Nephron (organoid): ENCODE results near the gene CCBE1.

ENCODE experiments used
- H3K27ac Mint-ChIP-seq, 3 experiments: 2 replicates each; pipeline ENCODE4 v1.8.0; 2020; ENCODE audit warnings: mixed read lengths in 3 of 3, mild to moderate bottlenecking in 2 of 3, moderate library complexity in 1 of 3
- H3K27me3 Mint-ChIP-seq: 2 replicates; pipeline ENCODE4 v1.8.0; 2021; ENCODE audit warnings: low read depth, mild to moderate bottlenecking, moderate library complexity, mixed read lengths
- H3K36me3 Mint-ChIP-seq: 2 replicates; pipeline ENCODE4 v1.8.0; 2020; ENCODE audit warnings: low read depth, mixed read lengths
- H3K4me1 Mint-ChIP-seq: 2 replicates; pipeline ENCODE4 v1.8.0; 2020; ENCODE audit warnings: mixed read lengths
- H3K4me3 Mint-ChIP-seq, 3 experiments: 2 replicates each; pipeline ENCODE4 v1.8.0; 2020; ENCODE audit warnings: mild to moderate bottlenecking in 3 of 3, mixed read lengths in 3 of 3, moderate library complexity in 2 of 3
- H3K9me3 Mint-ChIP-seq: 2 replicates; pipeline ENCODE4 v1.8.0; 2020; ENCODE audit warnings: mixed read lengths
- CTCF ChIP-seq, 3 experiments: fragments of 200-600 bp; sonication (generic); IDR thresholded peaks; one replicate each; pipeline ENCODE4 v1.5.0; 2021; ENCODE audit warnings: antibody characterized with exemption in 3 of 3; ENCODE audit not compliant: unreplicated experiment in 3 of 3

CCBE1 gene

GRCh38 chr18:59381949-59382348, 315.3 kb downstream of the CCBE1 start:
- Mint-ChIP-seq H3K9me3 (no peaks in the 10 kb centered on the region), H3K36me3 (no peaks in the 10 kb centered on the region), H3K4me3 (no peak overlapping the region), H3K27ac (no peak overlapping the region), H3K4me1 (peaks cover 10% of the 10 kb centered on the region), H3K27me3 (peaks cover 10% of the 10 kb centered on the region)
- TF ChIP-seq CTCF (IDR thresholded peaks at IDR 0.05; ENCODE audit: unreplicated experiment in 3 of 3), result no peak
